Glutamatergic neuron (in vitro differentiated cells): ENCODE data around the gene PSMD4. TPM values are rescaled to one million over a fixed set of nuclear protein-coding genes. Genes with fewer than 3 reads are reported as not detected.

Source experiments
- DNase-seq: peaks from one replicate; pipeline ENCODE4 v3.0.0; 2022
- H3K27ac Mint-ChIP-seq: one replicate; pipeline ENCODE4 v1.8.0; 2020; ENCODE audit warnings: mild to moderate bottlenecking, mixed read lengths, inconsistent platforms; ENCODE audit not compliant: unreplicated experiment
- H3K27me3 Mint-ChIP-seq: one replicate; pipeline ENCODE4 v1.8.0; 2020; ENCODE audit warnings: mild to moderate bottlenecking, moderate library complexity, mixed read lengths, inconsistent platforms; ENCODE audit not compliant: unreplicated experiment
- H3K36me3 Mint-ChIP-seq: one replicate; pipeline ENCODE4 v1.8.0; 2020; ENCODE audit warnings: mild to moderate bottlenecking, mixed read lengths, inconsistent platforms; ENCODE audit not compliant: unreplicated experiment
- H3K4me1 Mint-ChIP-seq: one replicate; pipeline ENCODE4 v1.8.0; 2020; ENCODE audit warnings: mild to moderate bottlenecking, low read depth, mixed read lengths, inconsistent platforms; ENCODE audit not compliant: unreplicated experiment
- H3K4me3 Mint-ChIP-seq: one replicate; pipeline ENCODE4 v1.8.0; 2020; ENCODE audit warnings: mild to moderate bottlenecking, mixed read lengths, inconsistent platforms; ENCODE audit not compliant: unreplicated experiment
- H3K9me3 Mint-ChIP-seq: one replicate; pipeline ENCODE4 v1.8.0; 2020; ENCODE audit warnings: mild to moderate bottlenecking, moderate library complexity, mixed read lengths, inconsistent platforms; ENCODE audit not compliant: unreplicated experiment
- CTCF ChIP-seq: fragments of 200-600 bp; sonication (generic); IDR thresholded peaks from one replicate; pipeline ENCODE4 v1.5.0; 2021; ENCODE audit not compliant: partially characterized antibody, unreplicated experiment
- total RNA-seq: library from RNA; stranded (reverse); fragmentation: NEBNext Ultra II Directional; extraction: Animal tissue kit (Norgen Biotek cat#: 25700); gene quantifications from one replicate; pipeline ENCODE4 v1.2.1, GENCODE V29; 2021; ENCODE audit not compliant: unreplicated experiment

The PSMD4 gene
- total RNA-seq, 1 donor from 2014 or later: 250 TPM

- no peak for TF ChIP-seq CTCF
- Mint-ChIP-seq H3K27me3 (peaks cover 11% of the 10 kb centered on the region), H3K27ac (peak overlapping the region; percentile 86), H3K9me3 (peaks cover 12% of the 10 kb centered on the region), H3K36me3 (peaks cover 8% of the 10 kb centered on the region), H3K4me3 (peak overlapping the region; percentile 90), H3K4me1 (peaks cover 15% of the 10 kb centered on the region)
- DNase-seq: peak; percentile 59
Observed at GRCh38 chr1:151282883-151283725, 28.6 kb downstream of the PSMD4 start.

GRCh38 chr1:151284013-151284577 is 29.6 kb downstream of the PSMD4 start:
- H3K4me3 Mint-ChIP-seq: peak overlapping the region; percentile 90
- peaks cover 21% of the 10 kb centered on the region for H3K4me1 Mint-ChIP-seq
- TF ChIP-seq CTCF: no peak
- DNase-seq: no peak
- H3K27me3 Mint-ChIP-seq: peaks cover 15% of the 10 kb centered on the region
- H3K27ac Mint-ChIP-seq: peak overlapping the region; percentile 53
- peaks cover 12% of the 10 kb centered on the region for H3K9me3 Mint-ChIP-seq
- H3K36me3 Mint-ChIP-seq: peaks cover 8% of the 10 kb centered on the region

- peaks cover 8% of the 10 kb centered on the region for H3K9me3 Mint-ChIP-seq
- H3K36me3 Mint-ChIP-seq: peaks cover 8% of the 10 kb centered on the region
- peaks cover 21% of the 10 kb centered on the region for H3K4me1 Mint-ChIP-seq
- H3K4me3 Mint-ChIP-seq: no peak overlapping the region
- H3K27ac Mint-ChIP-seq: no peak overlapping the region
- no peak for TF ChIP-seq CTCF
- H3K27me3 Mint-ChIP-seq: peaks cover 13% of the 10 kb centered on the region
- no peak for DNase-seq
Observed at GRCh38 chr1:151286619-151287340, 32.2 kb downstream of the PSMD4 start.

- Mint-ChIP-seq H3K27me3 (peaks cover 13% of the 10 kb centered on the region), H3K9me3 (peaks cover 6% of the 10 kb centered on the region), H3K4me1 (peaks cover 21% of the 10 kb centered on the region), H3K27ac (no peak overlapping the region), H3K36me3 (peaks cover 8% of the 10 kb centered on the region), H3K4me3 (no peak overlapping the region)
- TF ChIP-seq CTCF: no peak
- no peak for DNase-seq
Observed at GRCh38 chr1:151287341-151287699, 32.8 kb downstream of the PSMD4 start.
